K562 (cell line): ENCODE results near the gene CTDNEP1. TPM values are rescaled to one million over a fixed set of nuclear protein-coding genes. Genes with fewer than 3 reads are reported as not detected.

Experiments used
- ATAC-seq: fragments of 200-7000 bp; cut with Tn5 transposase; 3 replicates; pipeline ENCODE4 v1.9.1; 2020; ENCODE audit warnings: moderate library complexity
- BruUV-seq: library from RNA; stranded (reverse); fragments of 400-500 nt; replicated peaks from 2 replicates; lab custom pipeline; 2021; lab: Mats Ljungman, UMichigan
- CTCF ChIA-PET: fragments of 300-600 bp; formaldehyde crosslinking; extraction: SDS; loops from one replicate; lab custom pipeline; 2021; ENCODE audit warnings: low intra/inter-chr PET ratio; lab: Yijun Ruan, JAX
- POLR2A ChIA-PET: fragments of 300-600, 350-650 bp; sonication (Branson Sonifier 250); formaldehyde crosslinking; extraction: SDS; loops from one replicate; lab custom pipeline; 2021; ENCODE audit warnings: antibody characterized with exemption, inconsistent platforms; lab: Yijun Ruan, JAX
- DNase-seq, 4 experiments: peaks; one replicate each; pipeline versions ENCODE4 v3.0.0 to v3.0.0-alpha.2; 2011 to 2018; ENCODE audit warnings: low spot score in 3 of 4, mixed read lengths in 3 of 4; ENCODE audit errors: extremely low read depth in 1 of 4
- FAIRE-seq: peaks from 2 replicates; lab custom pipeline; 2011; peaks lifted over from hg19 to GRCh38; lab: Jason Lieb, UNC
- H2AFZ ChIP-seq: 2 replicates; pipeline ENCODE4 v1.6.0; 2011; ENCODE audit warnings: low read depth, low read length, control low read depth, inconsistent platforms
- H3K27ac ChIP-seq: fragments of 200-600 bp; 3 replicates; pipeline ENCODE4 v1.8.0; 2011; ENCODE audit warnings: low read depth, mild to moderate bottlenecking, control low read depth, inconsistent platforms, low read length, moderate library complexity, mixed read lengths; ENCODE audit errors: extremely low read depth
- H3K27me3 ChIP-seq, 2 experiments: fragments of 300-600 bp in 1 of 2; 2 replicates in 1 of 2; 3 replicates in 1 of 2; pipeline versions ENCODE4 v1.6.0 to v1.8.0; 2011; ENCODE audit warnings: inconsistent platforms in 2 of 2, low read length in 2 of 2, mild to moderate bottlenecking in 1 of 2, mixed read lengths in 1 of 2, moderate library complexity in 1 of 2; ENCODE audit not compliant: control insufficient read depth in 2 of 2, insufficient read depth in 2 of 2
- H3K36me3 ChIP-seq: fragments of 300-600 bp; 3 replicates; pipeline ENCODE4 v1.8.0; 2011; ENCODE audit warnings: mild to moderate bottlenecking, low read length, inconsistent platforms; ENCODE audit not compliant: control insufficient read depth, insufficient read depth
- H3K4me1 ChIP-seq, 2 experiments: fragments of 200-600 bp in 1 of 2; replicated peaks in 1 of 2; 2 replicates in 1 of 2; 3 replicates in 1 of 2; pipeline versions ENCODE4 v1.5.1 to v1.8.0; 2011; ENCODE audit warnings: inconsistent platforms in 2 of 2, low read length in 2 of 2, mild to moderate bottlenecking in 1 of 2, mixed read lengths in 1 of 2, moderate library complexity in 1 of 2; ENCODE audit not compliant: control insufficient read depth in 2 of 2, insufficient read depth in 2 of 2
- H3K4me2 ChIP-seq: 2 replicates; pipeline ENCODE4 v1.6.1; 2011; ENCODE audit warnings: low read length, control low read depth, inconsistent platforms, mixed read lengths; ENCODE audit not compliant: insufficient read depth
- H3K4me3 ChIP-seq: fragments of 200-600 bp; sonication (generic), shearing (Covaris generic); 2 replicates; pipeline ENCODE4 v1.5.1; 2016; ENCODE audit warnings: control low read depth, inconsistent platforms
- H3K79me2 ChIP-seq: fragments of 200-600 bp; 3 replicates; pipeline ENCODE4 v1.8.0; 2011; ENCODE audit warnings: low read length, inconsistent platforms; ENCODE audit not compliant: control insufficient read depth, insufficient read depth
- H3K9ac ChIP-seq, 2 experiments: 2 replicates each; pipeline versions ENCODE4 v1.6.0 to v1.6.1; 2011; ENCODE audit warnings: low read depth in 2 of 2, low read length in 2 of 2, control low read depth in 1 of 2, inconsistent platforms in 1 of 2, mild to moderate bottlenecking in 1 of 2, mixed read lengths in 1 of 2; ENCODE audit not compliant: insufficient read depth in 1 of 2
- H3K9me1 ChIP-seq: one replicate; pipeline ENCODE4 v1.6.0; 2011; ENCODE audit warnings: inconsistent platforms, mild to moderate bottlenecking, low read length, moderate library complexity; ENCODE audit not compliant: control insufficient read depth, insufficient read depth
- H3K9me3 ChIP-seq: replicated peaks from 2 replicates; pipeline ENCODE4 v1.5.1; 2011; ENCODE audit warnings: low read depth, low read length, inconsistent platforms; ENCODE audit not compliant: control insufficient read depth, insufficient read depth
- H4K20me1 ChIP-seq: replicated peaks from 2 replicates; pipeline ENCODE4 v1.6.1; 2011; ENCODE audit warnings: low read length, inconsistent platforms, mixed read lengths; ENCODE audit not compliant: control insufficient read depth, insufficient read depth
- BCL6 ChIP-seq: fragments of 250-450 bp; sonication (Bioruptor Pico); IDR thresholded peaks from 2 replicates; pipeline ENCODE4 v1.4.0; 2020
- BMI1 ChIP-seq: fragments of 150-350 bp; IDR thresholded peaks from 2 replicates; pipeline ENCODE4 v1.6.1; 2014; ENCODE audit warnings: low read length
- ESRRB ChIP-seq: fragments of 250-450 bp; sonication (Bioruptor Pico); IDR thresholded peaks from 2 replicates; pipeline ENCODE4 v1.5.0; 2020; ENCODE audit warnings: mild to moderate bottlenecking, moderate library complexity, borderline replicate concordance
- GTF2E2 ChIP-seq: fragments of 200-800 bp; sonication (Bioruptor generic); IDR thresholded peaks from 2 replicates; pipeline ENCODE4 v1.6.1; 2016; ENCODE audit warnings: missing genetic modification characterization, missing compliant biosample characterization
- KDM5B ChIP-seq: fragments of 200-600 bp; sonication (generic); IDR thresholded peaks from 2 replicates; pipeline ENCODE4 v1.6.1; 2012; ENCODE audit warnings: low read depth, mild to moderate bottlenecking, moderate library complexity, low read length, control low read depth, inconsistent platforms; ENCODE audit not compliant: insufficient replicate concordance
- KLF10 ChIP-seq: fragments of 250-450 bp; sonication (Bioruptor Pico); IDR thresholded peaks from 2 replicates; pipeline ENCODE4 v1.6.1; 2021; ENCODE audit warnings: matching md5 sums
- MBD2 ChIP-seq: sonication (generic); IDR thresholded peaks from 2 replicates; pipeline ENCODE4 v1.6.1; 2016; ENCODE audit warnings: low read depth, borderline replicate concordance
- ZNF518B ChIP-seq: fragments of 250-450 bp; sonication (Bioruptor Pico); IDR thresholded peaks from 2 replicates; pipeline ENCODE4 v1.5.0; 2021; ENCODE audit warnings: mild to moderate bottlenecking, moderate library complexity
- WGBS: fragments of 100-300 bp; shearing (Covaris generic); methylation state at CpG from one replicate; pipeline ENCODE4 v1.1.6; 2016; ENCODE audit warnings: low coverage, mixed read lengths; ENCODE audit not compliant: insufficient coverage; ENCODE audit errors: missing lambda C conversion rate; 5-methylcytosine and 5-hydroxymethylcytosine counted together
- in situ Hi-C: fragments of 300-500 bp; cut with MboI; formaldehyde crosslinking; loops from 4 replicates; pipeline ENCODE4 v1.15.0; 2018; ENCODE audit warnings: inconsistent platforms, mixed read lengths
- intact Hi-C: fragments of 100-400 bp; cut with micrococcal nuclease; formaldehyde crosslinking; loops from 2 replicates; pipeline ENCODE4 v1.14.2; 2022
- polyA plus RNA-seq, 8 experiments: library from polyadenylated mRNA; depleted of rRNA in 4 of 8; stranded (reverse) in 5 of 8; unstranded in 3 of 8; fragments of >200 nt; fragmentation: Nextera tagmentation in 2 of 8; fragmentation: Illumina TruSeq in 1 of 8; extraction: Ambion mirVana in 2 of 8; extraction: Trizol in 1 of 8; gene quantifications; 2 replicates each; pipeline versions ENCODE4 v1.2.1 to v1.2.3, GENCODE V29; 2011 to 2014; ENCODE audit warnings: inconsistent platforms in 1 of 8, missing spikeins in 1 of 8
- total RNA-seq, 7 experiments: library from RNA; depleted of rRNA in 6 of 7; stranded (reverse); fragments of >200 nt in 6 of 7; fragmentation: Illumina TruSeq in 2 of 7; extraction: Trizol in 2 of 7; gene quantifications; 2 replicates each; pipeline versions ENCODE4 v1.2.1 to v1.2.3, GENCODE V29; 2011 to 2021; ENCODE audit warnings: low replicate concordance in 1 of 7
- TF ChIP-seq, protein P1 (sequence below): fragments of 200-400 bp; formaldehyde crosslinking; IDR thresholded peaks from 2 replicates; pipeline ENCODE4 v1.6.1; 2017; ENCODE audit warnings: mild to moderate bottlenecking, low read depth, low read length, moderate library complexity
- TF ChIP-seq, protein P2 (sequence below): fragments of 450-650 bp; IDR thresholded peaks from 2 replicates; pipeline ENCODE4 v1.6.1; 2016; ENCODE audit warnings: borderline replicate concordance

The CTDNEP1 gene
- total and polyA plus RNA-seq, 9 of the 15 experiments (the other 6 are each of a cell fraction or from before 2014, with no cell fraction given), result 10.7 to 150 (median 28.5) TPM

DNA sequence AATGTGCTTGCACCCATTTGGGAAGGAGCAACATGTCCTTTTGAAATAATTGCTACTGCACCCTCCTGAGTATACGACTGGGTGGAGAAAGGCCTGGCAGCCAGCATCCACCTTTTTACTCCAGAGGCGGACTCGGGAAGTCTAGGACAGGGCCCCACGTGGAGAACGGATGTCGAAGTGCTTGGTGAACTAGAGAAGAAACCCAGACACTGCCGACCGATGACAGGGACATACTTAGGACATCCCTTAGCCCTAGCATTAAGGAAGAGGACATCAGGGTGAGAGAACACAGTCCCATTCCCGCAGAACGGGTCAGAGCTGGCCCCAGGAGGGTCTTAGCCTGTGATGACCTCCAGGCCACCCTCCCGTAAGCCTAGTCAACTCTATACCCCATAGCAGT is 39.2 kb upstream of the CTDNEP1 start (continued):
- TF ChIP-seq, protein P1, sequence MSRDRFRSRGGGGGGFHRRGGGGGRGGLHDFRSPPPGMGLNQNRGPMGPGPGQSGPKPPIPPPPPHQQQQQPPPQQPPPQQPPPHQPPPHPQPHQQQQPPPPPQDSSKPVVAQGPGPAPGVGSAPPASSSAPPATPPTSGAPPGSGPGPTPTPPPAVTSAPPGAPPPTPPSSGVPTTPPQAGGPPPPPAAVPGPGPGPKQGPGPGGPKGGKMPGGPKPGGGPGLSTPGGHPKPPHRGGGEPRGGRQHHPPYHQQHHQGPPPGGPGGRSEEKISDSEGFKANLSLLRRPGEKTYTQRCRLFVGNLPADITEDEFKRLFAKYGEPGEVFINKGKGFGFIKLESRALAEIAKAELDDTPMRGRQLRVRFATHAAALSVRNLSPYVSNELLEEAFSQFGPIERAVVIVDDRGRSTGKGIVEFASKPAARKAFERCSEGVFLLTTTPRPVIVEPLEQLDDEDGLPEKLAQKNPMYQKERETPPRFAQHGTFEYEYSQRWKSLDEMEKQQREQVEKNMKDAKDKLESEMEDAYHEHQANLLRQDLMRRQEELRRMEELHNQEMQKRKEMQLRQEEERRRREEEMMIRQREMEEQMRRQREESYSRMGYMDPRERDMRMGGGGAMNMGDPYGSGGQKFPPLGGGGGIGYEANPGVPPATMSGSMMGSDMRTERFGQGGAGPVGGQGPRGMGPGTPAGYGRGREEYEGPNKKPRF, result no peak
- TF ChIP-seq KLF10 (no peak), BMI1 (no peak)

- peaks cover 11 to 40% of the 10 kb centered on the region in 2 experiments for H3K4me1 ChIP-seq
- no peak for ATAC-seq
- H3K27me3 ChIP-seq, result no peaks in the 10 kb centered on the region
- 79% methylated on average over 9 of the region's 19 CpGs for WGBS
- no peaks in the 10 kb centered on the region for H3K79me2 ChIP-seq
- FAIRE-seq, result no peak
- H3K9me3 ChIP-seq, result no peaks in the 10 kb centered on the region
- in situ Hi-C loops, result no loop called here
- BruUV-seq, result no TSS peak
- H2AFZ ChIP-seq, result no peak overlapping the region
- H3K4me3 ChIP-seq, result no peak overlapping the region
- no peak for DNase-seq
- POLR2A ChIA-PET, result interaction anchor here (0.7 kb wide), 1 partner anchor 14 kb away, joined by 3 read pairs; no protein-coding TSS in a partner anchor
- no peaks in the 10 kb centered on the region for H3K9me1 ChIP-seq
- H3K36me3 ChIP-seq, result 0 out of 3 replicates have a peak, but pooled peaks cover under 1% of the 10 kb centered on the region
- TF ChIP-seq ESRRB (CRISPR knock-in tag), result no peak
- no peak for TF ChIP-seq MBD2
- TF ChIP-seq ZNF518B (CRISPR knock-in tag), result no peak
- no peak for TF ChIP-seq GTF2E2 (tag)
- TF ChIP-seq, protein P2, sequence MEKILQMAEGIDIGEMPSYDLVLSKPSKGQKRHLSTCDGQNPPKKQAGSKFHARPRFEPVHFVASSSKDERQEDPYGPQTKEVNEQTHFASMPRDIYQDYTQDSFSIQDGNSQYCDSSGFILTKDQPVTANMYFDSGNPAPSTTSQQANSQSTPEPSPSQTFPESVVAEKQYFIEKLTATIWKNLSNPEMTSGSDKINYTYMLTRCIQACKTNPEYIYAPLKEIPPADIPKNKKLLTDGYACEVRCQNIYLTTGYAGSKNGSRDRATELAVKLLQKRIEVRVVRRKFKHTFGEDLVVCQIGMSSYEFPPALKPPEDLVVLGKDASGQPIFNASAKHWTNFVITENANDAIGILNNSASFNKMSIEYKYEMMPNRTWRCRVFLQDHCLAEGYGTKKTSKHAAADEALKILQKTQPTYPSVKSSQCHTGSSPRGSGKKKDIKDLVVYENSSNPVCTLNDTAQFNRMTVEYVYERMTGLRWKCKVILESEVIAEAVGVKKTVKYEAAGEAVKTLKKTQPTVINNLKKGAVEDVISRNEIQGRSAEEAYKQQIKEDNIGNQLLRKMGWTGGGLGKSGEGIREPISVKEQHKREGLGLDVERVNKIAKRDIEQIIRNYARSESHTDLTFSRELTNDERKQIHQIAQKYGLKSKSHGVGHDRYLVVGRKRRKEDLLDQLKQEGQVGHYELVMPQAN, result no peak
- TF ChIP-seq BCL6 (CRISPR knock-in tag), result no peak
- no peak for TF ChIP-seq KDM5B
- no peak overlapping the region for H3K4me2 ChIP-seq
- CTCF ChIA-PET, result no interaction called here
- intact Hi-C loops, result no loop called here
- H4K20me1 ChIP-seq, result no peaks in the 10 kb centered on the region
- H3K9ac ChIP-seq, result no peak overlapping the region
- H3K27ac ChIP-seq, result no peak overlapping the region
These were observed 38.6 kb upstream of the CTDNEP1 start for GRCh38 chr17:7290166-7290565.
